ENCODE measurements around the gene MBD5.

Gene MBD5

DNA sequence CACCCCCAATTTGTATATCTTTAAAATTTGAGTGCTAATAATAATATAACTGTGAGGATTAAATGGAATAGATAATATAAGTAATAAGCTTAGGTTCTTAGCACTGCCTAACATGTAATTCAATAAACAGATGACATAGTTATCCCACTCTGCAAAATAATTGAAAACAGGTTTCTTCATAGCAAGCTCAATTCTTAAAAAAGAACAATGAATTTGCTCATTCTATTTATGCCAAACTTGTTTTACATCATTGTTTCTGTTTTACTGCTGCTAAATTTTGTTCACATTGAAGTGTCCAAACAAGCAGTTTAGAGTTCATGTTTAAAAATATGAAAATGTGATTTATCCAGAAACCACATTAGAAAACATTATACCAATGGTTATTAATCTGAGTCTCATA is 217.0 kb downstream of the MBD5 start:
- DNase-seq = no peak

DNA sequence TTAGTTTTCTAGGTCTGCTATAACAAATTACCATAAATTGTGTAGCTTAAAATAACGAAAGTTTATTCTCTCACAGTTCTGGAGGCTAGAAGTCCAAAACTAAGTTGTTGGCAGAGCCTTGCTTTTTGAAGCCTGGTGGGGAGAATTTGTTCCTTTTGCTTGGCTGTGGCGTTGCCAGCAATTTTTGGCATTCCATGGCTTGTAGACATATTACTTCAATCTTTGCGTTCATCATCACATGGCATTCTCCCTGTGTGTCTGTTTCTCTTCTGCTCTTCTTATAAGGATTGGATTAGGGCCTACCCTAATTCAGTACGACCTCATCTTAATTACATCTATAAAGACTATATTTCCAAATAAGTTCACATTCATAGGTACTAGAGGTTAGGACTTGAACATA is 217.7 kb downstream of the MBD5 start:
- no peak for DNase-seq

DNA sequence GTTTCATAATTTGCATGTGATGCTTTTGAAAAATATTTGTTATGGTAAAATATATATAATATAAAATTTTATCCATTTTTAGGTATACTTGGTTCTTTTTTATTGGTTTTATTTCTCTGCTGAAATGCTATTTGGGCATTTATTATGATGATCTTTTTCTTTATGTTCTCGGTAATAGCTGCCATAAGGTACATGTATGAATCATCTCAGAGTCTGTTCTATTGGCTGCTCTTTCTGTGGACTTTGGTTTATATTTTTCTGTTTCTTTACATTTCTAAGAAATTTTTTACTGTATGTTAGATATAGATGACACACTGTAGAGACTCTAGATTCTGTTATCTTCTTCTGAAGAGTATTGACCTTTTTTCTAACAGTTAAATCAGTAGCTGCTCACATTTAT is 219.9 kb downstream of the MBD5 start:
- DNase-seq = no peak

DNA sequence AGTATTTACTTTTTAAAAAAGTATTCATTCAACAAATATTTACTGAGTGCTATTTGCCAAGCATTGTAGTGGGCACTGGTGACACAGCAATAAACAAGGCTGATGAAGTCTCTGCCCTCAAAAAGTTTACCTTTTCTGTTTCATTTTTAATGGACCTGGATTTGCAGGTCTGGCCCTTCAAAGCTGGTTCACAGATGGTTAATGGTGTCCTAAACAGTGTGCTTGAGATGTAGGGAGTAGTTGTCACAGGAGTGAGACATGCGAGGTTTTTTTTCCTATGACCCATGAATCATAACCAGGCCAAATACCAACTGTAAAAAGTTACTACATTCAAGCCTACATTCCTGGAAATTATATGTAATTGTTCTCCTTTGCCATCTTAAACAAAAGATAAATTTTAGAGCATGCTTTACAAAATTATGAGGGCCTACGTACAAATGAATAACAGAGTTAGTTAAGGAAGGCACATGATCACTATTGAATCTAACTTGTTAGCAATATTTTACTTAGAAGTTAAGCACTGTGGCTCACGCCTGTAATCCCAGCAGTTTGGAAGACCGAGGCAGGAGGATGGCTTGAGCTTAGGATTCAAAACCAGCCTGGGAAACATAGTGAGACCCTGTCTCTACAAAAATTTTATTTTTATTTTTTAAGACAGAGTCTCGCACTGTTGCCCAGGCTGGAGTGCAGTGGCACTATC is 223.9 kb downstream of the MBD5 start:
- no peak for DNase-seq

DNA sequence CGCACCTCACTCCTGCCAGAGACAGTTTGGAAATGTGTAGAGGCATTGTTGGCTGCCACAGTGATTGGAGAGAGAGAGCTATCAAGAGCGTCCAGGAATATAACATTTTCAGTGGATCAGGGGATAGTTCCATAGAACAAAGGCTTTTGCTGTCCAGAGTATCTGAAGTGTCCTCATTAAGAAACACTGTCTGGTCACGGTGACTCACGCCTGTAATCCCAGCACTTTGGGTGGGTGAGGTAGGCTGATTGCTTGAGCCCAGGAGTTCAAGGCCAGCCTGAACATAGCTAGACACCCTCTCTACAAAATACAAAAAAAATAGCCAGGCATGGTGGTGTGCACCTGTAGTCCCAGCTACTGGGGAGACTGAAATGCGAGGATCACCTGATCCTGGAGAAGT is 231.1 kb downstream of the MBD5 start:
- DNase-seq = no peak

DNA sequence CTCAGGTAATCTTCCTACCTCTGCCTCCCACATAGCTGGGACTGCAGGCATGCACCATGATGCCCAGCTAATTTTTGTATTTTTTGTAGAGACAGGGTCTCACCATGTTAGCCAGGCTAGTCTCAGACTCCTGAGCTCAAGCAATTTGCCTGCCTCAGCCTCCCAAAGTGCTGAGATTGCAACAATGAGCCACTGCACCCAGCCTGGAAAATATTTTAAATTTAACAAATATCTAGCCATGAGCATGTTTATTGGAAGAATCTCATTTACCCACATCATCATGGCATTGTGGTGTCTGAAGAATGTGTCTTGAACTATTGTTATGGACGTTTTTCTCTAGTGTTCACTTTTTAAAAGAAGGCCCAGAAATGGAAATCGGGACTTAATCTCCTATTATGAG is 231.8 kb downstream of the MBD5 start:
- DNase-seq = no peak

DNA sequence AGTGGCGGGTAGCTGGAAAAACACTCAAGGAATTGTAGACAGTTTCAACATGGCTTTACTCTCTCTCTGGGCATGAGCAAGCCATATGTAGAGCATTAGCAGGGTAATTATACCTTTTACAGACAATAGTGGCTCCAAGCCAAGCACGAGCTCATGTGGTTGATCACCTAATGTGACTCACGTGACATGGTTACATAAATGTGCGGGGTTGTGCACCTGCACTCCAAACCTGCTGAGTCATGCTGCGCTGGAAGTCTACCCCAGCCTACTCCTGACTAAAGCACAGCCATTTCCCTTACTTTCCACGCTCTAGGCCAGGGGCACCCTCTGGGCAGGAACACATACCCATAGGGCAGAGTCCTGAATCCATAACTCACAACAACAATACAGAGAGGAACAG is 232.8 kb downstream of the MBD5 start:
- DNase-seq = no peak

DNA sequence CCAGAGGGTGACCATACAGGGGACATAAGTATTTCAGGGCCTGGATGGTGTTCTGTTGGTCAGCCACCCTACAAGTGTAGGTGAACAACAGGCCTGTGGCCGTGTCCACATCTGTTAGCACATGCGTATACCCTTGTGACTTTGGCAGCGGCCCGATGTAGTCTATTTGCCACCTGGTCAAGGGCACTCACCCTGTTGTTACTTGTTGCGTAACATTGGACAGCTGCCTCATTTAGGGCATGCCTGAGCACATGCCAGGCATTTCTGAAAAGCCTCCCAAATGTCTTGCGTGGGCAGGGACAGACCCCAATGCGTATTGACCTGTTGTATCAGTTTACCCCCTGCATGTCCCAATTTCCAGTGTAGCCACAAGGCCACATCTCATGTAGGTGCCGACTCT is 235.0 kb downstream of the MBD5 start:
- no peak for DNase-seq

DNA sequence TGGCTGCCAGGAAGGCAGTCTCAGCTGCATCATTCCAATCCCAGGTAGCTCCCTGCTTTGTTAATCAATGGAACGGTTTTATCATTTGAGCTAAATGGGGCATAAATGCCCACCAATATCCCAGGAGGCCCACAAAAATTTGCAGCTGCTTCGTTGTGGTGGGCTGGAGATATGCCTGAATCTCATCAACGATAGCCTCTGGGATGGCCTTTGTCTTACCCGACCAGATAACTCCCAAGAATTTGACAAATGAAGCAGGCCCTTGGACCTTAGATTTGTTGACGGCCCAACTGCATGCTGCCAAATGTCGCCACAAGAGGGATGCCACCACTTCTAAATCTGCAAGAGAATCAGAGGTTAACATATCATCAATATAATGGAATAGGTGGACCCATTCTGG is 236.4 kb downstream of the MBD5 start:
- no peak for DNase-seq

DNA sequence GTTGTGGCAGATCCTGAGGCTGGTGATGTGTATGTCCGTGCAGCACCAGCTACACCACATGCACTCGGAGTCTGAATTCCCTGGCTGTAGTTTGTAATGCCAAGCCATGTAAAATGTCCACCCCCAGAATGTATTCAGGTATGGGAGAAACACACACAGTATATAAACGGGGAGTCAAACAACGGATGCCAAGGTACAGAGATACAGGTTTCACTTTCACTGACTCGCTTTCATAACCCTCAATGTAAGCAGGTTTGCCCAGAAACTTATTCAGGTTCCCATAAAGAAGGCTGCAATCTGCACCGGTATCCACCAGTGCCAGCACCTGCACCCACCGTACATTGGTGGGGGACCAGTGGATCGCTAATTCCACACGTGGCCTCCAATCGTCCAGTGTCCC is 237.2 kb downstream of the MBD5 start:
- no peak for DNase-seq

DNA sequence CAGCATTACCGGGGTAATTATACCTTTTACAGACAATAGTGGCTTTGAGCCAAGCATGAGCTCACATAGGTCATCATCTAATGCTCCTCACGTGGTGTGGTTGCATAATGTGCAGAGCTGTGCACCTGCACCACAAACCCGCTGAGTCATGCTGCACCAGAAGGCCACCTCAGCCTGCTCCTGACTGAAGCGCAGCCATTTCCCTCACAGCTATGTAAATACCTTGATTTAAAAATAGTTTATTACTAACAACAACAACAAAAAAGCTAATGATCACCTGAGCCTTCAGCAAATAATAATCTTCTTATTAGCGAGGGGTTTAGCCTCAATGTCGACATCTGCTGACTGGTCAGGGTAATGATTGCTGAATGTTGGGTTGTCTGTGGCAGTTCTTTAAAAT is 238.8 kb downstream of the MBD5 start:
- no peak for DNase-seq

DNA sequence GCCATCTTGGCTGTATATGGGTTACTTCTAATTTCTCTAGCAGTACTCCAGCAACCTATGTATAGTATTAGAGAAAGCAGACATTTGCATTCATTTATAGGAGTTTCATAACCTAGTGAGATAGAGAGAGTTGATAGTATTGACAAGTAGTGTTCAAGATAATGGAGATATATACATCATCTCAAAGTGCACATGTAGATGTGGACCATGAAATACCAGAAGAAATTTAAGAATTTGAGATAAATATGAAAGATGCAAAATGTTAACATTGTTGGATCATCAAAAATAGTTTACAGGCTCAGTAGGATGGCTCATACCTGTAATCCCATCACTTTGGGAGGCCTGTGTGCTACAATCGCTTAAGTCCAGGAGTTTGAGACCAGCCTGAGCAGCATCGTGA is 243.0 kb downstream of the MBD5 start:
- DNase-seq = no peak

DNA sequence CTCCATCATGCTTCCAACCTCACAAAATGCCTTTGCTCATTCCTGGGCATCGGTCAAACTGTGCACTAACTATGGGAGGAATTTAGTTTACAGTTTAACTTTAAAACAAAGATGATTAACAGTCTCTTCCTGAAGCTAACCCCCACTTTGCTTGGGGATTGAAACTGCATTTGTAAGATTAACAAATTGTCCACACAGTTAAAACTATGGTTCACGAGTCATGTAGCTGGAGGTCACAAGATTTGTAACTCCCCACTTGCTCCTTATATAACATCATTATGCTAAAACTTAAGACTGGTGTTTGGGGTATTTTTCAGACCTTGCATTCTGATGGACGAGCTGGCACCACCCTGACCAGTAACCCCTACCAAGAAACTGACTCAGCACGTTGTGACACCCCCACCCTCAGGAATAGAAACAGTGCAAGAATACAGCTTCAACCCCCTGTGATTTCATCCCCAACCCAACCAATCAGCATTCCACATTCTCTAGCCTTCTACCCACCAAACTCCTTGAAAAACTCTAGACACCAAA is 252.3 kb downstream of the MBD5 start:
- no peak for DNase-seq

DNA sequence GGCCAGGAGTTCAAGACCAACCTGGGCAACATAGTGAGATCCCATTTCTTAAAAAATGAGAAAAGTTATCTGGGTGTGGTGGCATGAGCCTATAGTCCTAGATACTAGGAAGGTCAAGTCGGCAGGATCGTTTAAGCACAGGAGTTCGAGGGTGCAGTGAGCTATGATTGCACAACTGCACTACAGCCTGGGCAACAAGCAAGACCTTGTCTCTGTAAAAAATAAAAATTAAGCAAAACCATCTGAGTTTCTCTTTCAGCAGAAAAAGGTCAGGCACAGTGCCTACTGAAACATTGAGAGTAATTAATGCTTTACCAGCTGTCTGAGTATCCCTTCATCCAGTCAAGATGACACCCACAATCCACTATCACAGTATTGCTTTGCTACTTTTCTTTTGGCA is 258.3 kb downstream of the MBD5 start:
- DNase-seq = no peak

DNA sequence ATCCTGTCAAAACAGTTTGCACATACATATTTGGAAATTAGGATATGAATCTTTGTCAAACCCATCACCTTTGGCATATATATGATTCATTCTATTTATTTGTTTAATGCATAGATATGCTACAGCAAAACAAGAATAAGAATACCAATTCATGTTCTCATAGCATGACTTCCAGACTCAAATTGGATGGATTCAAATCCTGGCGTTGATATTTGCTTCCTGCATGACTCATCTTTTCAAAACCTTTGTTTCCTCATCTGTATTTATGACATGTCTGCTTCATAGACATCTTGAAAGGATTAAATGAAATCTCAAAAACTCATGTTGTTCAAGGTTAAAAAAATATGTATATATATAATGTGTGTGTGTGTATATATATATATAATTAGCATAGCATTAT is 261.3 kb downstream of the MBD5 start:
- no peak for DNase-seq

DNA sequence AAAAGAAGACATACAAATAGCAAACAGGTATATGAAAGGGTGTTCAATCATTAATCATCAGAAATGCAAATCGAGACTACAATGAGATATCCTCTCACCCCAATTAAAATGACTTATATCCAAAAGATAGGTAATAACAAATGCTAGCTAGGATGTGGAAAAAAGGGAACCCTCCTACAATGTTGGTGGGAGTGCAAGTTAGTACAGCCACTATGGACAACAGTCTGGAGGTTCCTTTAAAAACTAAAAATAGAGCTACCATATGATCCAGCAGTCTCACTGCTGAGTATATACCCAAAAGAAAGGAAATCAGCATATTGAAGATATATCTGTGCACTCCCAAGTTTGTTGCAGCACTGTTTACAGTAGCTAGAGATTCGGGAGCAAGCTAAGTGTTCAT is 271.5 kb downstream of the MBD5 start:
- DNase-seq = no peak

DNA sequence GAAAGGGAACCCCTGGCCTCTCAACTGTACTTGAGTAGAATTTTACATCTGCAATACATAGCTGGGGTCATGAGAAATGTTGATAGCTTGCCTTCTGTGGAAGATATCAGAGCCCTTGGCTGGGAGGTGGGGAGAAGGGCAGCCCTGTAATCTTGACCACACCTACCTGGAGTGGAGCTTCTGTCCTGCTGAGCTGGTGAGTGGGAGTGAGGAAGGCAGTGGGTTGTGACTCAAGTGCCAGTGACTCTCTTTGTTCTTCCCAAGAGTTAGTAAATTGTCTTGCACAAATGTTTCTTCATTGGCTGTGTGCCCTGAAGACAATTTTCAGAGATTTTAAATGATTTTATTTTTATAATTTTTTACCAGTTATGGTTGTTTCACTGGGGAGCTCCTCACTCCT is 277.3 kb downstream of the MBD5 start:
- DNase-seq = no peak

DNA sequence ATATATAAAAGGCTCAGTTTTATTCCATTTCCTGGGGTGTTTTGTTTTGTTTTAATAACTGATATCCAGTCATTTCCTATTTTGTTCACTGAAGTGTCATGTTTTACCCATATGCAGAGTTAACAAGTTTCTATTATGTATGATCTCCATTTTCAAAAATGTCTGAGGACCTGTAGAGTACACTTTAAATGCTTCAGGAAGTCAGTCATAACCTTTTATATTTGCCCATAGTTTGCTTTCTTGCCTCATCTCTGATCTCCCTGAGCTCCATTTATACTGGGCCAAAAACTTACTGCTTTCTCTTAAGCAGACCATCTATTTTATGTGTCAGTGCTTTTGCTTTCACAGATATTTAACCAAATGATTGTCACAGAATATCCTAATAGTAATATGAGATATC is 278.7 kb downstream of the MBD5 start:
- no peak for DNase-seq

DNA sequence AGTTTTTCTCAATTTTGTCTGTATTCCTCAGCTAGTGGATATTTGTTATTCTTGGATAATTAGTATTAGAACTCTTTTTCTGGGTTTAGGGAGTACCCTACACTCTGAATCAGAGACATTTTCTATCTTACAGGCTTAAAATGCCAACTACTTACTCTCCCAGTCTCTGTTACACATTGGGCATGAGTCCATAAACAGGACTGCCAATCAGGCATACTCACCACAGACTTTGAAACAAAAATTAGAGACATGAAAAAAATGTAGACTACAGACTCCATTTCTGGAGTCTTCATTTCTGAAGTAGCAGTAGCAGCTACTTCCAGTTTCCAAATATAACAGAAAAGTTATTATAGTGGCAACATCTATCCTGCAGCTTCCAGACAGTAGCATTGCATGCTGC is 279.7 kb downstream of the MBD5 start:
- no peak for DNase-seq

DNA sequence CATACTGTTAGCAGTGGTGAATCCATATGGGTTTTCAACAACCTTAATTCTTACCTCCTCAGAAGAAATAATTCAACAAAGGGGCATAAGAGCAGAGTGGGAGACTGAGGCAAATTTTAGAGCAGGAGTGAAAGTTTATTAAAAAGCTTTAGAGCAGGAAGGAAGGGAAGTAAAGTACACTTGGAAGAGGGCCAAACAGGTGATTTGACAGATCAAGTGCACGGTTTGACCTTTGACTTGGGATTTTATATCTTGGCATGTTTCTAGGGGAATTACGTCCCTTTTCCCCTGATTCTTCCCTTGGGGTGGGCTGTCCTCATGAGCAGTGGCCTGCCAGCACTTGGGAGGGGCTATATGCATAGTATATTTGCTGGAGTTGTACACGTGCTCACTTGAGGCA is 280.5 kb downstream of the MBD5 start:
- no peak for DNase-seq

DNA sequence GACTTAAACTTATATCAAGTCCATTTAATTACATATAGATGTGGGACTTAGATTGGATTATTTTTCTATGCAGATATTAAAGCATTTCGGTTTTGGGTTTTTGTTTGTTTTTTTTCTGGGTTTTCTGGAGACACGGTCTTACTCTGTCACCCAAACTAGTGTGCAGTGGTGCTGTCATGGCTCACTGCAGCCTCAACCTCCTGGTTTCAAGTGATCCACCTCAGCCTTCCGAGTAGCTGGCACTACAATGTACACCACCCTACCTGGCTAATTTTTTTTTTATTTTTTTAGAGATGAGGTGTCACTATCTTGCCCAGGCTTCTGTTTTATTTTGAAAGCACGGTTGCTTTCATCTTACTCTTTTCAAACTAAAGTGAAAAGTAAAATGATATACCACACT is 281.6 kb downstream of the MBD5 start:
- DNase-seq = no peak

DNA sequence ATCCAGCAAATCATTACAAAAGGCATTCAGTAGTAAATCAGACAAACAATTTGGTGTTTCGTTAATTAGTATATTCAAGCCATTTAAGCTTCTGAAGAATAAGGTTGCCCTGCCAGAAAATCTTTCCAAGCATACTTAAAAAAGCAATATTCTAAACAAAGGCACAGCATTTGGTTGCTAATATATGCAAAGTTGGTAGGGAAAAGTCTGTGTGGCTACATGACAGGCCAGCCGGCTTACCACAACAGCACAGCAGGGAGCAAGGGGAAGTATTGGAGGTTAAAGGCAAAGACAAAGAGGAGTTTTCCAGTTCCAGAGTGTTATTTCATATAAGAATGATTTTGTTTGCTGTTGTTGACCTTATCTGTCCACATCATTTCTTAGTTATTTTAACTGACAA is 282.3 kb downstream of the MBD5 start:
- DNase-seq = no peak

DNA sequence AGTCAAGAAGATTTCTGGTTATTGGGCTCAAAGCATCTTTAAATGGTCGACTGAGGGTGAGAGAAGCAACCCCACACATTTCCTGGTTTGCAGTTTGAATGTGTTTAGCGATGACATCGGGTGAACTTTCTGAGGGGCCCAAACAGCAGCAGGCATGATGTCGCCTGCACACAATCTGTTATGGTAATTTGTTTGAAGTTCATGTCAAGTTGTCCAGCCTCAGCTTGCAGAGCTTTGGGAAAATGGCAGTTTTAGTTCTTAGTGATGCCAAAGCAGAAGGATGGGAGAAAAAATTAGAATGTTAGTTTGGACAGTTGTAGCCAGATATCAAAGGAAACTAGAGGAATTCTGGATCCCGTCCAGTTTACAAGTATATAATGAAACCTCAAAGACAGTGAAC is 284.6 kb downstream of the MBD5 start:
- DNase-seq = no peak

DNA sequence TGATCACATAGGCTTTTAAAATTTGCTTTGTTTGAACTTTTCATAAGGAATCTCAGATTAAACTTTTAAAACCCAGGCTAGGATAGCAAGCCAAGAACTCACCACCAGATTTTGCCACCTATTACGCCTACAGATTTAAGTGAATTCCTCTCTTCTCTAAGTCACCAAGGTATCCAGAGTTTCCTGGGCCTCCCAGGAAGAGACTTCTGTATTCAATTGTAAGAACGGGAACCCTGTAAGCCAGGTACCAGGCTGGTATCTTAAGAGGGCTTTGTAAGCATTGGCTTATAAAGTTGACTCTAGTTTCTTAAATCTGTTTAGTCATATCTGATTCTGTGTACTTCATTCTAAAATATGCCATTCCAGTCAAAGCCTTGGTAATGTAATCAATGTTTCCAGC is 285.1 kb downstream of the MBD5 start:
- DNase-seq = no peak

DNA sequence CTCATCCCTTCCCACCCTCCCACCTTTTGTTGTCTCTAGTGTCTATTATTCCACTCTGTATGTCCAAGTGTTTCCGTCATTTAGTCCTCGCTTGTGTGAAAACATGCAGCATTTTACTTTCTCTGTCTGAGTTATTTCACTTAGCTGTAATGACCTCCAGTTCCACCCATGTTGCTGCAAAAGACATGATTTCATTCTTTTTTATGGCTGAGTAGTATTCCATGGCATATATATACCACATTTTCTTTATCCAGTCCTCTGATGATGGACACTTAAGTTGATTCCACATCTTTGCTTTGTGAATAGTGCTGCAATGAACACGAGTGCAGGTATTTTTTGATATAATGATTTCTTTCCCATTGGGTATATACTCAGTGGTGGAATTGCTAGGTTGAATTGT is 296.7 kb downstream of the MBD5 start:
- no peak for DNase-seq

DNA sequence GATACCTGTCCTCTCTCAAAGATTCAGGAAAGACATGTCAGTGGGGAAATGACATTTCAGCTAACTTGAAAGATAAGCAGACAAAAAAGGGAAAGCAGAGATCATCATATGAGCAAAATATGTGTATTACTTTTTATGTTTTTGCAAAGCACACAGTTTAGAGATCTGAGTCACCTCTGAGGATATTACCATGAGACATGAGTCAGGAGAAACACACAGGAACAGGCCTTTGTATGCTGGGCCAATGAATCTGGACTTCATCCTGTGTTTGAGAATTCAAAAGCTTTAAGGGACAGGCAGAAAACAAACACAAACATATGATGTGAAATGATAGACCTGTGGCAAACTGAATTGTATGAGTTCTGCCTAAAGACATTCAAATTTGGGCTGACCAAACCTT is 317.6 kb downstream of the MBD5 start:
- DNase-seq = no peak
